HUES48 (cell line): Measurements from ENCODE around the gene SSBP1.
A peak's percentile ranks its signal among the peaks of the same experiment; 100 is the strongest.
"Not testable (repeated sequence)": the region's sequence is repeated elsewhere in the genome, so short reads cannot be mapped to it uniquely, and the experiment has no call there.

Source experiments
- H3K27ac ChIP-seq: one replicate; pipeline ENCODE4 v1.7.0; 2013; ENCODE audit warnings: low read depth, low read length, inconsistent platforms
- H3K27me3 ChIP-seq: 2 replicates; pipeline ENCODE4 v1.6.1; 2013; ENCODE audit warnings: mild to moderate bottlenecking, low read length; ENCODE audit not compliant: control insufficient read depth, insufficient read depth
- H3K36me3 ChIP-seq: 2 replicates; pipeline ENCODE4 v1.6.1; 2013; ENCODE audit warnings: low read length; ENCODE audit not compliant: control insufficient read depth, insufficient read depth
- H3K4me1 ChIP-seq: 2 replicates; pipeline ENCODE4 v1.6.1; 2013; ENCODE audit warnings: mild to moderate bottlenecking, low read length; ENCODE audit not compliant: control insufficient read depth, insufficient read depth
- H3K4me3 ChIP-seq: 2 replicates; pipeline ENCODE4 v1.5.1; 2013; ENCODE audit warnings: mild to moderate bottlenecking, low read depth, low read length
- H3K9ac ChIP-seq: 2 replicates; pipeline ENCODE4 v1.6.1; 2013; ENCODE audit warnings: mild to moderate bottlenecking, low read depth, low read length, moderate library complexity
- H3K9me3 ChIP-seq: 2 replicates; pipeline ENCODE4 v1.6.1; 2013; ENCODE audit warnings: low read length; ENCODE audit not compliant: control insufficient read depth, insufficient read depth

The SSBP1 gene

DNA sequence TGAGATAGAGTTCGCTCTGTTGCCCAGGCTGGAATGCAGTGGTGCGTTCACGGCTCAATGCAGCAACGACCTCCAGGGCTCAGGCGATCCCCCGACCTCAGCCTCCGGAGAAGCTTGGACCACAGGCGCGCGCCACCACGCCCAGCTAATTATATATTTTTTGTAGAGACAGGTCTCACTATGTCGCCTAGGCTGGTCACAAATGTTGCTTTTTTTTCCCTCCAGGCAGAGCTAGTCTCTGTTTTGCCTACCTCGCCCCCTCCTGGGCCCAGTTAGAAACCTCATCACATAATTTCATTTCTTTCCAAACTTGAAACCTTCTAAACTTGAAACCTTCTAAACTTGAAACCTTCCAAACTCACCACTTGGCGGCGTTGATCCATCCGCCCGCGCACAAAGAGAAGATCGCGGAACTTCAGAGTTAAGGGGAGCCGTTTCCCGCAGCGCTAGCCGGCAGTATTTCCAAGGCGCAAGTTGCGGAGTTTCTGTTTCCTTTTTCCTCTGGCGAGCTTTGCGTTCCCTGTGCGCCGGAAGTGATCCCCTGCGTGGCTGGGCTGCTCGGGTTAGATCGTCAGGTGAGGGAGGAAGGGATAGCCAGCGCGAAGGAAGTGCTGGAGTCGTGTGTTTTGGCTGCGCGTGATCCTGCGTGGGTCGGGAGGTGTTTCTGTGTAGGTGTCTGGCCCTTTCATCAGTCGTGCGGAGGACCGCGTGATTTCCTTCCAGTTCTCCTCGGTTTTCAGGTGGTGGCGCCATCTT lies at the start of gene SSBP1:
SSBP1 (plus strand) TSS at position 523 of the 756 bp plus-strand sequence. CDS start 809 bp downstream, outside the sequence.
- Histone ChIP-seq H3K27ac (peak within 1 kb of the TSS; percentile 80), H3K9ac (peak within 1 kb of the TSS; percentile 97), H3K4me1 (peaks cover 13% of the 10 kb centered on the region; the same call in 1 of the 2 replicates), H3K27me3 (no peaks in the 10 kb centered on the region), H3K9me3 (no peaks in the 10 kb centered on the region), H3K4me3 (peak within 1 kb of the TSS; percentile 99), H3K36me3 (peaks cover 37% of the 10 kb centered on the region)

GRCh38 chr7:141689072-141689825 lies 48.9 kb upstream of the SSBP1 start:
- H3K27ac ChIP-seq, H3K9me3 ChIP-seq, H3K4me3 ChIP-seq, H3K27me3 ChIP-seq, H3K9ac ChIP-seq: not testable (repeated sequence)
- peaks cover 23% of the 10 kb centered on the region for H3K4me1 ChIP-seq
- peaks cover 13% of the 10 kb centered on the region for H3K36me3 ChIP-seq

GRCh38 chr7:141691540-141691939 lies 46.6 kb upstream of the SSBP1 start:
- Histone ChIP-seq H3K27me3 (no peaks in the 10 kb centered on the region), H3K27ac (no peak overlapping the region), H3K9ac (no peak overlapping the region), H3K36me3 (no peaks in the 10 kb centered on the region), H3K4me3 (no peak overlapping the region), H3K4me1 (peaks cover 27% of the 10 kb centered on the region), H3K9me3 (no peaks in the 10 kb centered on the region)

DNA sequence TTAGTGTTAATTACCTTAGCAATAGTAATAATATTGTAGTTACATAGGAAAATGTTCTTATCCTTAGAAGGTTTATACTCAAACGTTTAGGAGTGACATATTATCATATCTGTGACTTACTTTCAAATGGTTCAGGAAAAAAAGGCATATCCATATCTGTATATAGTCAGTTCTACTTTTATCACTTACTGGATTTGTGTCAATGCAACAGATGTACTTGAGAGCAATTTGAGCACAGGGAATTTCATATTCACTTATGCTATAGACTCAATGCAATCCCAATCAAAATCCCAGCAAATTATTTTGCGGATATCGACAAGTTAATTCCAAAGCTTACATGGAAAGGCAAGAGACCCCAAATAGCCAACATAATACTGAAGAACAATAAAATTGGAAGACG lies 46.2 kb upstream of the SSBP1 start:
- Histone ChIP-seq H3K4me3 (no peak overlapping the region), H3K4me1 (peaks cover 31% of the 10 kb centered on the region), H3K27ac (no peak overlapping the region), H3K9ac (no peak overlapping the region), H3K9me3 (no peaks in the 10 kb centered on the region), H3K36me3 (no peaks in the 10 kb centered on the region), H3K27me3 (no peaks in the 10 kb centered on the region)

- H3K4me1 ChIP-seq, result peaks cover 41% of the 10 kb centered on the region
Observed at GRCh38 chr7:141693082-141693481, 45.1 kb upstream of the SSBP1 start.

GRCh38 chr7:141695803-141696289 lies 42.3 kb upstream of the SSBP1 start:
- Histone ChIP-seq H3K4me1 (peaks cover 35% of the 10 kb centered on the region), H3K9me3 (no peaks in the 10 kb centered on the region), H3K36me3 (no peaks in the 10 kb centered on the region), H3K27ac (no peak overlapping the region), H3K4me3 (no peak overlapping the region), H3K9ac (no peak overlapping the region), H3K27me3 (no peaks in the 10 kb centered on the region)

More at GRCh38 chr7:141693082-141693481, 45.1 kb upstream of the SSBP1 start:
- Histone ChIP-seq H3K36me3 (no peaks in the 10 kb centered on the region), H3K27ac (no peak overlapping the region), H3K9me3 (no peaks in the 10 kb centered on the region), H3K27me3 (no peaks in the 10 kb centered on the region), H3K9ac (no peak overlapping the region), H3K4me3 (no peak overlapping the region)

DNA sequence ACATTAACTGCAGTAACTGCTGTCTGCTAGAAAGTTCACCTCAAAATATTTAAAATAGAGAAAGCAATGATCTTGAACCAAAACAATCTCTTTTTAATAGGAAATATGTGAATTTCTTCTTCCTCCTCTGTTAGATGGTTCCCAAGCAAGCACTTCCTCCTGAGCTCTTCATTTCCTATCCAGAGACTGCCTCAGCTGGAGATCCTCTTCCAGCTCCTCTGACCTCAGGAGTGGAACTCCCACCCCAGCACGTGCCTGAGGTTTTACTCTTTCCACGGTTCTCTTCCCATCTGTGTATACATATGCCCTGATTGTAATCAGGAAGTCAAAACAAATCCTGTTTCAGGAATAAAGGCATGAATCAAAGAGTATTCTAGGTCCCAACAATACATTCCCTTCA lies 41.8 kb upstream of the SSBP1 start:
- no peaks in the 10 kb centered on the region for H3K36me3 ChIP-seq

DNA sequence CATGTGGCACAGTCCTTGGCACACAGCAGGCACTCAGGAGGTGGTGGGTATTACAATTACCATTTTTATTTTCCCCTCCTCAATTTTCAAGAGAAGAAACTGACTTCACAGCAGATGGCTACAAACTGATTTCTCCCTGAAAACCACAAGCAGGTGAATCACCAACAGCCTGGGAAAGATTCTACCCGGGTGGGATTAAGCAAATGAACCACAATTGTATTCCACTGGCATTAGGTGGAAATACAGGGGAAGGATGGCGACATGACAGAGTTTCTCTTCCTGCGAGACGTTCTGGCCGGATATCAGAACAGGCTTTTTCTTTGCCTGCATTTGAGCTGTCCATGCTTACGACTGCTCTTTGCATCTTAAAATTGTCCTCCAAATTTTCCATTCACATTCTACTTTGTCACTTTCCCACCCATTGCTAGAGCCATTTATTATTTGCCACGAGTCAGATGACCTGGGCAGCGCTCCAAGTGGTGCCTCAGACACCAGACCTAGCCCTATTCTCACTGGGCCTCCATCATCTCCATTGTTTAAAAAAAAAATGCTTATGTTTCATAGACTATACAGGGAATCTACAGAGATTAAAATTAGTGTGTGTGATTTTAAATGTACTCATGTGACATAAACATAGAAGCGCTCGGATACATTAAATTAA lies 40.8 kb upstream of the SSBP1 start:
- H3K27me3 ChIP-seq, result peaks cover 2% of the 10 kb centered on the region
- no peak overlapping the region for H3K4me3 ChIP-seq
- H3K9me3 ChIP-seq, result no peaks in the 10 kb centered on the region
- no peak overlapping the region for H3K27ac ChIP-seq
- no peaks in the 10 kb centered on the region for H3K36me3 ChIP-seq
- H3K4me1 ChIP-seq, result peaks cover 28% of the 10 kb centered on the region
- no peak overlapping the region for H3K9ac ChIP-seq

More for the DNA sequence above, 41.8 kb upstream of the SSBP1 start:
- Histone ChIP-seq H3K9ac (no peak overlapping the region), H3K27me3 (no peaks in the 10 kb centered on the region), H3K4me3 (no peak overlapping the region), H3K27ac (no peak overlapping the region), H3K9me3 (no peaks in the 10 kb centered on the region), H3K4me1 (peaks cover 34% of the 10 kb centered on the region)

GRCh38 chr7:141698247-141699015 lies 39.7 kb upstream of the SSBP1 start:
- peaks cover 28% of the 10 kb centered on the region for H3K4me1 ChIP-seq
- no peak overlapping the region for H3K27ac ChIP-seq
- no peak overlapping the region for H3K9ac ChIP-seq
- no peaks in the 10 kb centered on the region for H3K9me3 ChIP-seq
- peaks cover 13% of the 10 kb centered on the region for H3K27me3 ChIP-seq
- no peaks in the 10 kb centered on the region for H3K36me3 ChIP-seq
- no peak overlapping the region for H3K4me3 ChIP-seq

DNA sequence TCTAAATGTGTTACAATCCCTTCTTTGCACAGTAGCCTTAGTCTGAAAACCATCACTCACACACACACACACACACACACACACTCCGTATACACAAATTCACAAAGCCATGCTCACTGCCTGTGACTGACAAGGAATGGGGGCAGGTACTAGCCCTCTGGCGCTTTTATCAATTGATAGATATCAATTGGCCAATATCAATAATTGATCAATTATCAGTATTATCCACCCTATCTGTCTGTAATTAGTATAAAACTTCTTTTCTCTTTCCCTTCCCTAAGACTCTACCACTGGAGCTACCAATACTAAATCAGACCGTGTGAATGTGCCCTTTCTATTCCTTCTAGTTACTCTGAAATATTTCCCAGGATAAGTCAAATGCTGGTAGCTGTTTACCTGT lies 38.3 kb upstream of the SSBP1 start:
- Histone ChIP-seq H3K4me3 (no peak overlapping the region), H3K9ac (no peak overlapping the region), H3K36me3 (no peaks in the 10 kb centered on the region), H3K27me3 (peaks cover 16% of the 10 kb centered on the region), H3K4me1 (peaks cover 35% of the 10 kb centered on the region), H3K27ac (no peak overlapping the region), H3K9me3 (no peaks in the 10 kb centered on the region)
